ENCODE measurements around the gene COL12A1.

COL12A1 gene

DNA sequence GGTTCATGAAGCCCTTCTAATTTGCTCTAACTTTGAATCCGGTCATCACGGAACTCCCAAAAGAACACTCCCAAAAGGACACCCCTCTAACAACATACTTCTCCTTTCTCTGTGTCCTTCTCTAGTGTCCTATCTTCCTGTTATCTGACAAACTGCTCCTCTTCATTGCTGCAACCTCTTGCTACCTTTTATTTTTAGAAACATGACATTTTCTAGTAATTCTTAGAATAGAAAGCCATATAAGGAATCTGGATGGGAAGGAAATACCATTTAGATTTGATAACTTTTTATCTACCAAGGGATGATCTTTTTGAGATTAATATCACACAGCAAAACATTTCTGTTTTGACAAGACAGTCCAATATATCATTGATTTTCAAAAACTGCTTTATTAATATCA, 63.1 kb downstream of the COL12A1 start:
- no peak for DNase-seq

DNA sequence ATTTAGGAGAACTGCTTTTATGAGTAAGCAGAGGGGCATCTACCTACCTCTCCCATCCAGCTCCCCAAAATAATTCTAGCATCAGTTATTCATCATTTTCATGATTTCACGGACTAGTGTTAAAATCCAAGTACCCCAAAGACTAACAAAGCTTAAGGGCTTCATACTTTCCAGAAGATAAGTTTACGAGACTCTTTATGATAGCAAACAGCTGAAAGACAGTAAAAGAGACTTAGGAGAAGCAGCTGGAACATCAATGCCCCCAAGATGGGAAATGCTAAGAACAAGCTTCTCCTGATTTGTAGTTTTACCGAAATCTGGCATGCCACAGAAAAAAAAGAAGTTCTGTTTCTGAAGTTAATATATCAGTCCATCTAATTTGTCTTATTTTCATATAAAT, 70.0 kb downstream of the COL12A1 start:
- DNase-seq = no peak

- DNase-seq = no peak
These were observed 70.4 kb downstream of the COL12A1 start for GRCh38 chr6:75135450-75135849.

- no peak for DNase-seq
These were observed 75.1 kb downstream of the COL12A1 start for GRCh38 chr6:75130784-75131183.

DNA sequence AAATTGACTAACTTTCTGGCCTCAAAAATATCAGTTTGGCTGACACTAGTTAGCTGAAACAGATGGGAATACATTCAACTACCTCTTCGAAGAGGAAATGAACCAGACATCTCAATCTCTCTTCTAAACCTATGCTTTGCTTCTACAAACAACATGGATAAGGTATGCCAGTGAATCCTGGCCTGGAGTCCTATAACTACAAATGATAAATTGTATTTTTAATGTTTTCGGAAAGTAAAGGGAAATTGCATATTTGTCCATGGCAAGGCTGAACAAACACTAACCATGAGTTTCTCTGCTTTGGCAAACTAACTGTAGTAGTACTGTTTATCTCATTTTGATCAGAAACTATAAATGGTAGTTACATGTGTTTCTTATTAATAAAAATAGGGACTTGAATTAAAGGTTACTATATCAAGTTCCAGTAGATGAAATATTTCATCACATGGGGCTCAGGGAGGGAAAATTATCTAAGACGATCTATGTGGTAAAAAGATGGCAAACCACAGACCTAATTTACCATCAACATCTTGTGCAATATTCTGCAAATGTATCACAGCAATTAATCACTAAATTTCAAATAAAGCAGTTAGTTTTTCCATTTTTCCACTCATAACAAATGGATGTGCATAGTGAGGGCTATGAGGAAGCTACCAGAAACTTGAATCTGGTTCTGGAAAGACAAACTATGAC, 76.8 kb downstream of the COL12A1 start:
- no peak for DNase-seq

DNA sequence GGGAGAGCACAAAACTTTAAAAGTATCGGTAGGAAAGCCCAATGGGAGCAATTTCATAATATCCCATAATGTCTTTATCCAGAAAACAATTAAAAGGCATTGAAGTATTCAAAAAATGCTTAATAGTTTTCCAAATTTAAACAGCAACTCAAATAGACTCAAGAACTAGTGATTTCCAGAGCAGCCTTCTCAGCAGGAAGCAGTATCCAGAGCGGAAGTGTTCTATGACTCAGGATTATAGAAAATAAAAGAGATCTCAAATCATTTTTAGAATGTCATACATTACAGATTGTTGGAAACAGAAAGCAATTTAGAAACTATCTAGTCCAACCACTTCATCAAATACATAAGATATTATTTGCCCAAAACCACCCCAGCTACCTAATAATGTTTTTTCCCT, 79.3 kb downstream of the COL12A1 start:
- no peak for DNase-seq

DNA sequence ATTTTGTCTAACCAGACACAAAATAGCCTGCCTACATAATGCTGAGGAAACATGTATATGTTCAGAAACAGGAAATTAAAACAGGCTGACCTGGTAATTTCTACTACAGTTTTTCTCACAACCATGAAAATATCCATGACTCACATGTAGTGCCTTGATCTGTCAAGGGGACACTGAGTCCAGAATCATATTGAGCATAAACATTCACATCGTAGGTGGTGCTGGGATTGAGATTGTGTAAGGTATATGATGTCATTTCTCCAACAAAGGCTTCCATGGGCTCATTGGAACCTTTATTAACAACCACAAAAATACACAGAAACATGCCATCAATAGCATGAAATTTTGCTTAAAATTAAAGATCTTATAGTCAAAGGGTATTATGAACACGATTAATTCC, 80.9 kb downstream of the COL12A1 start:
- DNase-seq = no peak

DNA sequence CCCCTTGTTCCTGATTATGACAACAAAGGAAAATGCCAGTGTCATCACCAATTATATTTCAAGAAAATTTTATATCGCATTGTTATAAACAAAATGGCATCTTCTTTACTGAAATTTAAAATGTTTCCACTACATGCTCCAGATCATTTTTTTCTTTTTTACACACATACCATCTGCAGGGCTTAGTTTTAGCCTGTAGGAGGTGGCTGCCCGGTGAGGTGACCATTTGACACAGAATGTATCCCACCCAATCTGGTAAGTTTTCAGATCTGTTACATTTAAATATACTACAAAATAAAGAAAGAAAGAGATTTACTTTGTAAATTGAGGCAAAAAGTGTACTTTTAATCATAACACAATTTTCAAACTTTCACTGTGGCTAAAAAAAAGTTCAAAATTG, 81.8 kb downstream of the COL12A1 start:
- no peak for DNase-seq

DNA sequence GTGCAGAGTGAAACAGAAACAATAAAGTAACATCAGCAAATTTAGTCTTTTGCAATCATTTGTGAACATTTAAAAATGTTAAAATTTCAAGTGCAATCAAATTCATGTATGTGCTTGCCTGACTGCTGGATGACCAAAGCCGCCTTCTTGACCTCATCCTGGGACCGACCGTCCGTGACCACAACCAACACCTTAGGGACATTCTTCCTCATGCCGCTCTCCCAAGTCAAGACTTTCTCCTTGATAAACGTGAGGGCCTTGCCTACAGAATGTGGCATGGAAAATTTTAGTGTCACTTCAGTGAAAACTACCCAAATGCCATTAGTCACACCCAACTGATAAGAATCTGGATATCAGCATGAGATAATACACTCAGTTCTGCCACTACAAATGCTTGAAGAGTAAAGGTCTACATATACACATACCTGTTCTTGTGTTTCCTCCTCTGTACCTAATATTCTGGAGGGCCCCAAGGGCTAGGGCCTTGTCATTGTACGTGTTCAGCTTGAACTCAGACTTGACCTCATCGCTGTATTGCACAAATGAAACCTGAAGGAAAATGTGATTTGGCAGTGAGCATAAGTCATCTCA, 86.8 kb downstream of the COL12A1 start:
- no peak for DNase-seq

- DNase-seq = no peak
These were observed 88.2 kb downstream of the COL12A1 start for GRCh38 chr6:75117701-75118100.

- no peak for DNase-seq
These were observed 88.9 kb downstream of the COL12A1 start for GRCh38 chr6:75116946-75117345.

DNA sequence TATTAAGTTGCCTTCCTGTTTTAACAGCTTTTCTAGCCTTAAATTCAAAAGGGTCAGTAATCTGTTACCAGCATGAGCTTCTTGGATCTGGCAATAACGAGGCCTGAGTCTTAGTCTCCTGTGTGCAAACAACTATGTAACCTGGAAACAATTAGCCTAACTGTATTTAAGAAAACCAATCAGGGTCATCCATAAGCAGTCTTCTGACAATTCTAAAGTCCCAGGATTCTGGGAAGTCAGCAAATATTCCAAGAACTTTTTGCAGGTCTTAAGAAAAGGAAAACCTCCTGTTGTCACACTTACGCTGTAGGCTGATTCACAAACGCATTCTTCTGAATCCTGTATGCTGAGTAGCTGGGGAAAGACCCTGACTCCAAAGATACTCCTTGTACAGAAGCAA, 90.4 kb downstream of the COL12A1 start:
- DNase-seq = no peak

- no peak for DNase-seq
These were observed 91.0 kb downstream of the COL12A1 start for GRCh38 chr6:75114806-75115205.

GRCh38 chr6:75114195-75114594, 91.7 kb downstream of the COL12A1 start:
- DNase-seq = no peak

DNA sequence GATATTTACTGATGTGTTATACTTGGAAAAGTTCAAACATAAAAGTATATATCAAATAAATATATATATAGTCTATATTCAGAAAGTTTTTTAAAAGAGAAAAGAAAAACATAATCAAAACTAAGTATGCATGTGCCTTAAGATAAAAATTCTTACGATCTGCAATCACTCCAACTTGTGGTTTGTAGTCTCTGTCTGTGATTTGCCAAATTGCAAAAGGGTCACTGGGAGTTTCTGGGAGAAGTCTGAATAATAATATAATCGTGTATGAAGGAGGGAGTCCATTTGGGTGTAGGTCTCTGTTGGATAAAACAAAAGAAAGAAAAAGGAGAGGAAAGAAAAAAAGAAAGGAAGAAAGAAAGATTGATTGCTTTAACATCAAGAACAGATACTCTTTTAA, 92.4 kb downstream of the COL12A1 start:
- DNase-seq = no peak

GRCh38 chr6:75109765-75110164, 96.1 kb downstream of the COL12A1 start:
- no peak for DNase-seq

- no peak for DNase-seq
These were observed 96.8 kb downstream of the COL12A1 start for GRCh38 chr6:75109022-75109421.

- DNase-seq = no peak
These were observed 97.4 kb downstream of the COL12A1 start for GRCh38 chr6:75108333-75108974.

DNA sequence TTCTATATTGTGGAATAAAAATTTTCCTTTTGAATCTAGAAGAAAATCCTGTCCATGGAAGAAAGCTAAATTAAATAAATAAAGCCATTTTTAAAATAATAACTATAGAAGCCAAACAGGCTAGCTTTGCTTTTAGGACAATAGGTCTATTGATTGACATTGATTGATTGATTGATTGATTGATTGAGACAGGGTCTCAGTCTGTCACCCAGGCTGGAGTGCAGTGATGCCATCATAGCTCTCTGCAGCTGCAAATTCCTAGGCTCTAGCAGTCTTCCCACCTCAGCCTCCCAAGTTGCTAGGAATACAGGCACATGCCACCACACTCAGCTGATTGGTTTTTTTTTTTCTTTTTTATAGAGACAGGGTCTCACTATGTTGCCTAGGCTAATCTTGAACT, 97.9 kb downstream of the COL12A1 start:
- DNase-seq = no peak

- no peak for DNase-seq
These were observed 99.4 kb downstream of the COL12A1 start for GRCh38 chr6:75106426-75106825.

GRCh38 chr6:75103431-75103830, 102.4 kb downstream of the COL12A1 start:
- no peak for DNase-seq

DNA sequence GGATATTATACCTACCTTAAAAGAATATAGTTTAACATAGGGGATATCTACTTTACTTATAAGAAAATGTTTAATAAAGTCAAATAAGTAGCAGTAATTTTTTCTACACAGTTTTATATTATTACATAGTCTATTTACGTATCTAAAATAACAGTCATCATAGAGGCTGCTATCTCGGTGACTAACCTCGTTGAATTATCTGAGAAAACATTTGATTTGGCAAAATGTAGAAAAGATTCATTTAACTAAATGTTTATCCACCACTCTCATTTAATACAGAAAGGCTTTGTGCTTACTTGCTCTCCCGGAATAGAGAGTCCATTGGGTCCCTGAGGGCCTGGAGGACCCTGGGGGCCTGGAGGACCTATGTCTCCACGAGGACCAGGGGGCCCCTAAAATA, 103.6 kb downstream of the COL12A1 start:
- no peak for DNase-seq

DNA sequence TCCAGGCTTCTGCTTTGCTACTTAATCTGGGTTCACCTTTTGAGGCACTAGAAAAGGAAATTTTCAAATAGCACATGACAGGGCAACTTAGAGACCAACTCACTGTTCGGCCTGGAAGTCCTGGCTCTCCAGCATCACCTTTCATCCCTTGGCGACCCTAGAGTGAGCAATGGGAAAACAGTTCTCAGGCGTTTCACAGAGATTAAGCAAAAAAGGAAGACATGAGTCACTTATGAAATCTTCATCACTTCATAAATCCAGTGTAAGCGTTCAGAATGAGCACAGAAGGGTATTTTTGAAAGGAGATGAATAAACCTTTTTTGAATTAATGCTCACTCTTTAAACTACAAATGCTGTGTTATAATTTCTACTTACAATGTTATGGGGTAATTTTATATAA, 104.0 kb downstream of the COL12A1 start:
- DNase-seq = no peak

GRCh38 chr6:75098709-75099108, 107.1 kb downstream of the COL12A1 start:
- no peak for DNase-seq

GRCh38 chr6:75096966-75097365, 108.9 kb downstream of the COL12A1 start:
- DNase-seq = no peak
